ENCODE results near the gene KIRREL3. TPM values are rescaled to one million over a fixed set of nuclear protein-coding genes. Genes with fewer than 3 reads are reported as not detected.

The KIRREL3 gene
- total and polyA plus RNA-seq, 2 of the 4 experiments (the other 2 are of a cell fraction): 10.9 to 15.9 TPM

- Histone ChIP-seq H4K5ac (ENCODE audit: low read depth, low read length) (no peak overlapping the region), H3K4ac (ENCODE audit: low read depth, low read length) (no peak overlapping the region), H3K14ac (replicated peaks; ENCODE audit: low read depth, low read length) (no peak overlapping the region), H3K18ac (ENCODE audit: low read depth, low read length) (no peak overlapping the region), H4K20me1 (ENCODE audit: insufficient read depth, low read length) (no peaks in the 10 kb centered on the region), H2AK5ac (ENCODE audit: low read depth, low read length) (no peak overlapping the region), H3K36me3 (ENCODE audit: control insufficient read depth, insufficient read depth, low read length) (no peaks in the 10 kb centered on the region), H3K4me3 (ENCODE audit: insufficient read depth, low read depth, low read length) (no peak overlapping the region), H3K27me3 (ENCODE audit: control insufficient read depth, insufficient read depth, low read length) (no peaks in the 10 kb centered on the region), H2AFZ (replicated peaks; ENCODE audit: low read length, poor library complexity) (no peak overlapping the region), H3K23ac (ENCODE audit: low read depth, low read length) (no peak overlapping the region), H2BK20ac (ENCODE audit: low read depth, low read length) (no peak overlapping the region), H3K4me2 (ENCODE audit: low read depth, low read length) (no peak overlapping the region), H3K56ac (ENCODE audit: extremely low read depth, insufficient read depth, low read length) (no peak overlapping the region), H3K4me1 (ENCODE audit: control insufficient read depth, insufficient read depth, low read length) (peaks cover 3% of the 10 kb centered on the region; the same call in 1 of the 2 replicates), H3K9me1 (ENCODE audit: insufficient read depth, low read length) (peaks cover 3% of the 10 kb centered on the region; the same call in 1 of the 2 replicates), H2BK120ac (ENCODE audit: low read depth, low read length) (no peak overlapping the region), H3K79me1 (ENCODE audit: low read depth in 1 of 2, low read length in 2 of 2) (peaks cover 0 to 4% of the 10 kb centered on the region in 2 experiments; a peak in 1 of 4 replicates), H4K91ac (ENCODE audit: insufficient read depth, low read depth, low read length) (no peak overlapping the region), H3K27ac (ENCODE audit: insufficient read depth, low read length) (no peak overlapping the region), H2BK15ac (ENCODE audit: low read depth, low read length) (no peak overlapping the region), H4K8ac (ENCODE audit: low read depth in 2 of 2, low read length in 2 of 2) (no peak overlapping the region), H3K9me3 (ENCODE audit: control insufficient read depth, insufficient read depth, low read length) (no peaks in the 10 kb centered on the region), H3K9ac (ENCODE audit: low read depth, low read length) (no peak overlapping the region), H2AK9ac (replicated peaks; ENCODE audit: low read depth, low read length, poor library complexity) (no peak overlapping the region), H2BK5ac (ENCODE audit: low read depth, low read length, poor library complexity, severe bottlenecking) (no peak overlapping the region)
- WGBS, 2 experiments (ENCODE audit: extremely low coverage in 2 of 2, insufficient read length in 1 of 2): 95% methylated on average over 3 of the region's 7 CpGs; no CpG with 5 or more reads in 1 of the 2 experiments
- CTCF ChIA-PET: no interaction called here
- DNase-seq (no peak), ATAC-seq (ENCODE audit: low read depth) (no peak)
- no TSS peak for BruUV-seq (replicated peaks)
- dilution Hi-C loops (cut with HindIII; ENCODE audit: low sequenced_read_pairs, unreplicated experiment): no loop called here
- intact Hi-C loops (cut with micrococcal nuclease): loop anchor here (10.0 kb wide), 1 partner anchor 167 kb away; no protein-coding TSS in a partner anchor
- in situ Hi-C loops (cut with MboI; ENCODE audit: low sequenced_read_pairs): no loop called here
- TF ChIP-seq MAFK (IDR thresholded peaks at IDR 0.05; ENCODE audit: low read depth, low read length) (no peak), CHD1 (IDR thresholded peaks at IDR 0.05; ENCODE audit: low read depth, low read length) (no peak), CTCF (conservative IDR thresholded peaks at IDR 0.05; ENCODE audit: low read depth, low read length) (no peak), RCOR1 (IDR thresholded peaks at IDR 0.05; ENCODE audit: insufficient replicate concordance, low read length) (no peak), MXI1 (IDR thresholded peaks at IDR 0.05; ENCODE audit: borderline replicate concordance, low read depth, low read length) (no peak), RFX5 (IDR thresholded peaks at IDR 0.05; ENCODE audit: low read depth, low read length) (no peak), POLR2A (IDR thresholded peaks at IDR 0.05; ENCODE audit: low read depth, low read length) (no peak), BHLHE40 (IDR thresholded peaks at IDR 0.05; ENCODE audit: low read depth, low read length) (no peak), NFE2L2 (IDR thresholded peaks at IDR 0.05; ENCODE audit: low read depth, low read length) (no peak), ELK1 (IDR thresholded peaks at IDR 0.05; ENCODE audit: borderline replicate concordance, low read depth, low read length) (no peak), CEBPB (IDR thresholded peaks at IDR 0.05; ENCODE audit: low read depth, low read length) (no peak), USF2 (IDR thresholded peaks at IDR 0.05; ENCODE audit: low read depth, low read length) (no peak), FOS (IDR thresholded peaks at IDR 0.05; ENCODE audit: low read depth, low read length) (no peak), MAZ (IDR thresholded peaks at IDR 0.05; ENCODE audit: borderline replicate concordance, low read depth, low read length) (no peak), RAD21 (IDR thresholded peaks at IDR 0.05; ENCODE audit: low read length) (no peak)
- POLR2A ChIA-PET (ENCODE audit: unreplicated experiment): no interaction called here
These were observed 373.1 kb downstream of the KIRREL3 start for GRCh38 chr11:126627421-126627820.

Data from IMR-90 (cell line).